ENCODE measurements around the gene USP17L24.
"Not testable (repeated sequence)": the region's sequence is repeated elsewhere in the genome, so short reads cannot be mapped to it uniquely, and the experiment has no call there.

GRCh38 chr4:9339103-9339502, 14.1 kb downstream of the USP17L24 start, which contains the start of gene USP17L5:
- TF ChIP-seq, protein P1, sequence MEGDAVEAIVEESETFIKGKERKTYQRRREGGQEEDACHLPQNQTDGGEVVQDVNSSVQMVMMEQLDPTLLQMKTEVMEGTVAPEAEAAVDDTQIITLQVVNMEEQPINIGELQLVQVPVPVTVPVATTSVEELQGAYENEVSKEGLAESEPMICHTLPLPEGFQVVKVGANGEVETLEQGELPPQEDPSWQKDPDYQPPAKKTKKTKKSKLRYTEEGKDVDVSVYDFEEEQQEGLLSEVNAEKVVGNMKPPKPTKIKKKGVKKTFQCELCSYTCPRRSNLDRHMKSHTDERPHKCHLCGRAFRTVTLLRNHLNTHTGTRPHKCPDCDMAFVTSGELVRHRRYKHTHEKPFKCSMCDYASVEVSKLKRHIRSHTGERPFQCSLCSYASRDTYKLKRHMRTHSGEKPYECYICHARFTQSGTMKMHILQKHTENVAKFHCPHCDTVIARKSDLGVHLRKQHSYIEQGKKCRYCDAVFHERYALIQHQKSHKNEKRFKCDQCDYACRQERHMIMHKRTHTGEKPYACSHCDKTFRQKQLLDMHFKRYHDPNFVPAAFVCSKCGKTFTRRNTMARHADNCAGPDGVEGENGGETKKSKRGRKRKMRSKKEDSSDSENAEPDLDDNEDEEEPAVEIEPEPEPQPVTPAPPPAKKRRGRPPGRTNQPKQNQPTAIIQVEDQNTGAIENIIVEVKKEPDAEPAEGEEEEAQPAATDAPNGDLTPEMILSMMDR (IDR thresholded peaks at IDR 0.05): not testable (repeated sequence)
- not testable (repeated sequence) for TF ChIP-seq POLR2A (IDR thresholded peaks at IDR 0.05)

Data from prostate gland (tissue), 2 donors.